ENCODE results near the gene LRP4.
A peak's percentile ranks its signal among the peaks of the same experiment; 100 is the strongest.

LRP4 gene

DNA sequence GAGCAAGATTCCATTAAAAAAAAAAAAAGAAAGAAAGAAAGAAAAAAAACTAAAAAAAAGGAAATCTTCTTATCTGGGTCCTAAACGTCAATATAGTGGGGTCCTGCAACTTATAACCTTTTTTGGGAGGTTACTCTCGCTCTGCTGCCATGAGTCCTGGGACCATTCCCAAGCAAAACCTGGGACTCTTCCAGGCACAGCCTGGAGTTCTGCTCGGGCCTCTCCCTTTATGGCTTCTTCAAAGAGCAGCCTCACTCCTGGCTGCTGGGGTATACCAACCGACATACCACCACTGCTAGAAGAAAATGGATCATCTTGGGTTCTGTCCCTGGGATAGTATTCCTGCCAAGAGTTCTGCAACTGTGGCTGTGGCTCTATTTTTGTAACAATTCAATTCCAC is 58.1 kb downstream of the LRP4 start:
- H3K27me3 ChIP-seq (ENCODE audit: control insufficient read depth, insufficient read depth, low read length) = no peaks in the 10 kb centered on the region
- no peak overlapping the region for H3K9ac ChIP-seq (ENCODE audit: low read depth, low read length)
- no peaks in the 10 kb centered on the region for H3K9me3 ChIP-seq (replicated peaks; ENCODE audit: low read length)
- H3K4me3 ChIP-seq (ENCODE audit: low read length) = no peak overlapping the region
- no peaks in the 10 kb centered on the region for H3K36me3 ChIP-seq (ENCODE audit: insufficient read depth, low read length)
- peaks cover 3% of the 10 kb centered on the region for H3K4me1 ChIP-seq (ENCODE audit: control insufficient read depth, insufficient read depth, low read length)
- H3K4me2 ChIP-seq (ENCODE audit: low read length) = no peak overlapping the region

- Histone ChIP-seq H3K36me3 (ENCODE audit: insufficient read depth, low read length) (no peaks in the 10 kb centered on the region), H3K4me3 (ENCODE audit: low read length) (no peak overlapping the region)
Measured at GRCh38 chr11:46858920-46859546, 59.3 kb downstream of the LRP4 start.

DNA sequence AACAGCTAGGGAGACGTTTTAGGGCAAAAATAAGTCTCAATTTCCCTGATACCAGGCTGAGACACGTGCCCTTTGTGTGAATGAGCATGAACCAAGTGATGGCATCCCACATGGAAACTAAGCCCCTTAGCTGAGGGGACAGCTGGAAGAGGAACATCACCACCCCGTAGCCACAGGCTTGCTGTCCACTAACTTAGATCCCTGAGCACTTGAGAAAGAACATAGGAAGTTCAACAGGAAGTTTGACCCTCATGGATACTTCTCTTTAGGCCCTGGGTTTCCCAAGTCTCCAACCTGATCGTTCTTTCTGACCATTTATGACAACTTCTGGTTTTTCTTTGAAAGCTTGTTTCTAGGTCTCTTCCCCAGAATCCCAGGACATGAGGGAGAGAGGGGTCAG is 60.7 kb downstream of the LRP4 start:
- no peak overlapping the region for H3K4me3 ChIP-seq (ENCODE audit: low read length)
- no peak overlapping the region for H3K4me2 ChIP-seq (ENCODE audit: low read length)
- no peak overlapping the region for H3K9ac ChIP-seq (ENCODE audit: low read depth, low read length)
- no peaks in the 10 kb centered on the region for H3K36me3 ChIP-seq (ENCODE audit: insufficient read depth, low read length)
- no peaks in the 10 kb centered on the region for H3K27me3 ChIP-seq (ENCODE audit: control insufficient read depth, insufficient read depth, low read length)
- H3K9me3 ChIP-seq (replicated peaks; ENCODE audit: low read length) = no peaks in the 10 kb centered on the region
- H3K4me1 ChIP-seq (ENCODE audit: control insufficient read depth, insufficient read depth, low read length) = no peaks in the 10 kb centered on the region

More at GRCh38 chr11:46858920-46859546, 59.3 kb downstream of the LRP4 start:
- Histone ChIP-seq H3K4me1 (ENCODE audit: control insufficient read depth, insufficient read depth, low read length) (no peaks in the 10 kb centered on the region), H3K27me3 (ENCODE audit: control insufficient read depth, insufficient read depth, low read length) (no peaks in the 10 kb centered on the region), H3K9me3 (replicated peaks; ENCODE audit: low read length) (no peaks in the 10 kb centered on the region), H3K4me2 (ENCODE audit: low read length) (no peak overlapping the region), H3K9ac (ENCODE audit: low read depth, low read length) (no peak overlapping the region)

DNA sequence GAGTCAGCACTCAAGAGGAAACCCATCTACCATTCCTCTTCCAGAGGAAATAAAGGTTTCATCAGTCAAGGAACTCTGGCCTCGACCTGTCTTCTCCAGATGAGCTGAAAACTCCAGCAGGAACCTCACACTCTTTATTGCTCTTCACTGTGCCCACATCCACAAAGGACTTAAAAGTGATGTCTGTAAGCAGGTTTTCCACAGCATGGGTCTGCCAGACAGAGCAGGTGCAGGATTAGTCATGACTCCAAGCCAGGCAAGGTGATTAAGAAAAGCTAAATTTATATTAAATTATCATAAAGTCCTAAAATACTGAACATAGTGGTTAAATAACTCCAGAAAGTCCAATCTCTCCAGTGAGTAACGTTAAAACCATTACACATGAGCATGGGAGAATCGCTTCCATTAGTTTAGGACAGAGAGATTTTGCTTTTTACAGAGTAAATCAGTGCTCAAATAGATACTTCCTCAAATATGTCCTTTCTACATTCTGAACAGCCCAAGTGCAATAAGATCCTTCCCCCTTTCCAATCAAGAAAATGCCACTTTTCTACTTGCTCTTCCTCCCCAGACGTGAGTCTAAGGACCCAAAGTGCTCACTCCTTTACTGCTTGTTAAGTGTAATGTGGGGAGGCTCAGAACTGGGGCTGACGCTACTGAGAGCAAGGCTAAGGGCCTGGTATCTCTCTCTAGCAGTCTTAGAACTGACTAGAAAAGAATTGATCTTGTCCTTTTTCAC is 61.6 kb downstream of the LRP4 start:
- Histone ChIP-seq H3K4me1 (ENCODE audit: control insufficient read depth, insufficient read depth, low read length) (no peaks in the 10 kb centered on the region), H3K9ac (ENCODE audit: low read depth, low read length) (no peak overlapping the region), H3K4me2 (ENCODE audit: low read length) (no peak overlapping the region), H3K27me3 (ENCODE audit: control insufficient read depth, insufficient read depth, low read length) (no peaks in the 10 kb centered on the region), H3K36me3 (ENCODE audit: insufficient read depth, low read length) (no peaks in the 10 kb centered on the region), H3K9me3 (replicated peaks; ENCODE audit: low read length) (no peaks in the 10 kb centered on the region), H3K4me3 (ENCODE audit: low read length) (no peak overlapping the region)

GRCh38 chr11:46855863-46856262 is 62.5 kb downstream of the LRP4 start:
- Histone ChIP-seq H3K4me2 (ENCODE audit: low read length) (no peak overlapping the region), H3K4me1 (ENCODE audit: control insufficient read depth, insufficient read depth, low read length) (no peaks in the 10 kb centered on the region), H3K9me3 (replicated peaks; ENCODE audit: low read length) (no peaks in the 10 kb centered on the region), H3K27me3 (ENCODE audit: control insufficient read depth, insufficient read depth, low read length) (no peaks in the 10 kb centered on the region), H3K4me3 (ENCODE audit: low read length) (no peak overlapping the region), H3K36me3 (ENCODE audit: insufficient read depth, low read length) (no peaks in the 10 kb centered on the region), H3K9ac (ENCODE audit: low read depth, low read length) (no peak overlapping the region)

- Histone ChIP-seq H3K4me3 (ENCODE audit: low read length) (no peak overlapping the region), H3K4me1 (ENCODE audit: control insufficient read depth, insufficient read depth, low read length) (no peaks in the 10 kb centered on the region), H3K36me3 (ENCODE audit: insufficient read depth, low read length) (no peaks in the 10 kb centered on the region), H3K9me3 (replicated peaks; ENCODE audit: low read length) (no peaks in the 10 kb centered on the region), H3K4me2 (ENCODE audit: low read length) (no peak overlapping the region), H3K9ac (ENCODE audit: low read depth, low read length) (no peak overlapping the region), H3K27me3 (ENCODE audit: control insufficient read depth, insufficient read depth, low read length) (no peaks in the 10 kb centered on the region)
Measured at GRCh38 chr11:46855167-46855566, 63.2 kb downstream of the LRP4 start.

DNA sequence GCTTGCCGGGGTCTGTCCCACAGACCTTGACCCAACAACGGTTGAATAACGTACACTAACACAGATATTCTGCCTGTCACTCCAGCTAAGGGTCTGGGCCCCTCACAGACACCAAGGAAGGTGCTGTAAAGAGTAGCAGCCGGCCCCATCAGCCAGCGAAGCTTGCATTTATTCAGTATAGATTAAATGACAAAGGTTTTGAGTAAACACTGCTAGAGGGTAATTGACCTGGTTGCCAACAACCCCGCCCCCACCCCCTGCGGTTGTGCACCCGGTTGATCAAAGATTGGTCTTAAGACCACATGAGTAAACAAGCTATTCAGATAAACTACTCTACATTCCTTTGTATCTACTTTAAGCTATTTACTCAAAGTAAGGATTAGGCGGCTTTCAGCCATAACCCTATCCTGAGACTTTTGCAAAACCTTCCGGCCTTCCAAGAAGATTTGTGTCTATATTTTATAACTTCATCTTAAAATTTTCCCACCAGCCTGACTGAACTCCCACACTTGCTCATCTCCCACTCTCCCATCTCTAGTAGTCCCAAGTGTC is 67.4 kb downstream of the LRP4 start:
- no peaks in the 10 kb centered on the region for H3K27me3 ChIP-seq (ENCODE audit: control insufficient read depth, insufficient read depth, low read length)
- no peak overlapping the region for H3K4me2 ChIP-seq (ENCODE audit: low read length)
- no peaks in the 10 kb centered on the region for H3K9me3 ChIP-seq (replicated peaks; ENCODE audit: low read length)
- peaks cover 6% of the 10 kb centered on the region for H3K4me1 ChIP-seq (ENCODE audit: control insufficient read depth, insufficient read depth, low read length)
- no peak overlapping the region for H3K4me3 ChIP-seq (ENCODE audit: low read length)
- no peaks in the 10 kb centered on the region for H3K36me3 ChIP-seq (ENCODE audit: insufficient read depth, low read length)
- no peak overlapping the region for H3K9ac ChIP-seq (ENCODE audit: low read depth, low read length)

DNA sequence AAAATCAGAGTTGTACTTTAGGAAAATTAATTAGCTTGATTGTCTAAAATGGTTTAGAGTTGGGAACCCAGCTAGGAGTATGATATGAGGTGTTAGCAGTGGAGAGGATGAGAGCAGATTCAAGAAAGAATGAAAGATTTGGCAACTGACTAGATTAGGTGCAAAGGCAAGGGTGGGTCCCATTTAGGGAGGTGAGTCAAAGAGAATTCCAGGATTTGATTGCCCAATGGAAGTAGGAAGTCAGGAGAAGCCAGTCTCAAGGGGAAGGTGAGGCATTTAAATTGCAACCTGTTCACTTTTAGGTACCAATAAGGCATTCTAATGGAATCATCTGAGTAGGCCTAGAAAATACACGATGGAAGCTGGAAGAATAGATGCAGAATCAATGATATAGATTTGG is 68.7 kb downstream of the LRP4 start:
- peaks cover 6% of the 10 kb centered on the region for H3K4me1 ChIP-seq (ENCODE audit: control insufficient read depth, insufficient read depth, low read length)
- H3K9me3 ChIP-seq (replicated peaks; ENCODE audit: low read length) = no peaks in the 10 kb centered on the region

GRCh38 chr11:46846510-46846830 is 71.9 kb downstream of the LRP4 start:
- H3K4me1 ChIP-seq (ENCODE audit: control insufficient read depth, insufficient read depth, low read length) = peaks cover 6% of the 10 kb centered on the region
- peak overlapping the region; percentile 94 for H3K9ac ChIP-seq (ENCODE audit: low read depth, low read length)
- H3K4me2 ChIP-seq (ENCODE audit: low read length) = peak overlapping the region; percentile 84
- no peaks in the 10 kb centered on the region for H3K36me3 ChIP-seq (ENCODE audit: insufficient read depth, low read length)
- H3K4me3 ChIP-seq (ENCODE audit: low read length) = peak overlapping the region; percentile 74
- no peaks in the 10 kb centered on the region for H3K9me3 ChIP-seq (replicated peaks; ENCODE audit: low read length)
- H3K27me3 ChIP-seq (ENCODE audit: control insufficient read depth, insufficient read depth, low read length) = no peaks in the 10 kb centered on the region

More for the DNA sequence above, 68.7 kb downstream of the LRP4 start:
- no peaks in the 10 kb centered on the region for H3K27me3 ChIP-seq (ENCODE audit: control insufficient read depth, insufficient read depth, low read length)
- no peaks in the 10 kb centered on the region for H3K36me3 ChIP-seq (ENCODE audit: insufficient read depth, low read length)
- no peak overlapping the region for H3K4me2 ChIP-seq (ENCODE audit: low read length)
- H3K4me3 ChIP-seq (ENCODE audit: low read length) = no peak overlapping the region
- H3K9ac ChIP-seq (ENCODE audit: low read depth, low read length) = no peak overlapping the region

DNA sequence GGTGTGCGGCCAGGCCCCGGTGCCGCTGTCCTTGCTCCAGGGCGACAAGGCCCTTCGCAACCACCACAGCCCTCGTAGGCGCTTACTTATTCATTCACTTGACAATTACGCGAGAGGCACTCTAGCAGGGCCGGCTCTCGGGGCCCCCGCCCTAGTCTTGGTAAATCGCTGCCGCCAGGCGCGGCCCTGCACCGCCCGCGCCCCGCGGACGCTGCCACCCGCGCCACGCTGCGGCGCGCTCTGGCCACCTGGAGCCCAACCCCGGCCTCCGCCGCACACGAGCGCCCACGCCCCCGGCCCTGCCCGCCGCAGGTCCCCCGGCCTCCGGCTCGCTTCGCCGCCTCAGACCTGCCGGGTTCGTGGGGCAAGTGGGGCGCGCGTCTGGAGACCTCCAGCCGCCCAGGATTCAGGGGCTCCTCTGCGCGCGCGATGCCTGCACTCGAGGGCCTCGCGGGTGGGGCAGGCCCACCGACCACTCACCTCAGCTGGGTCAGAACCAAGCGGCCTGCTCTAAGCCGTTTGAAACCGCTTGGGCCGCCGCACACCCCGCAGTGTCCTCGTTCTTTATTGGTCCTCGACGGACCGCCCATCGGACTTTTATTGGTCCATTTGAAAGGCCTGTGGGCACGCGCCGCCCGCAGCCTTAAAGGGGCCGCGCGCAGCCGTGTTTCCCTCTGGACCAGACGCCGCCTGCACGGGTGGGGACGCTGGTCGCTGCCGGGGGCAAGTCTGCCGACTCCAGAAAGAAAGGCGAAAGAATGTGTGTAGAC is 72.4 kb downstream of the LRP4 start, which contains the start of gene CKAP5:
TSS of gene CKAP5 (minus strand) at position 541 of the 770 bp plus-strand sequence. CDS start 25,049 bp downstream, outside the sequence.
- peak within 1 kb of the TSS; percentile 74 for H3K4me3 ChIP-seq (ENCODE audit: low read length)
- H3K4me1 ChIP-seq (ENCODE audit: control insufficient read depth, insufficient read depth, low read length) = peaks cover 6% of the 10 kb centered on the region
- no peaks in the 10 kb centered on the region for H3K36me3 ChIP-seq (ENCODE audit: insufficient read depth, low read length)
- H3K9me3 ChIP-seq (replicated peaks; ENCODE audit: low read length) = no peaks in the 10 kb centered on the region
- no peaks in the 10 kb centered on the region for H3K27me3 ChIP-seq (ENCODE audit: control insufficient read depth, insufficient read depth, low read length)
- peak within 1 kb of the TSS; percentile 94 for H3K9ac ChIP-seq (ENCODE audit: low read depth, low read length)
- peak within 1 kb of the TSS; percentile 84 for H3K4me2 ChIP-seq (ENCODE audit: low read length)

- peak overlapping the region; percentile 94 for H3K9ac ChIP-seq (ENCODE audit: low read depth, low read length)
- H3K36me3 ChIP-seq (ENCODE audit: insufficient read depth, low read length) = no peaks in the 10 kb centered on the region
- no peaks in the 10 kb centered on the region for H3K27me3 ChIP-seq (ENCODE audit: control insufficient read depth, insufficient read depth, low read length)
- H3K4me2 ChIP-seq (ENCODE audit: low read length) = peak overlapping the region; percentile 84
- no peaks in the 10 kb centered on the region for H3K9me3 ChIP-seq (replicated peaks; ENCODE audit: low read length)
- H3K4me1 ChIP-seq (ENCODE audit: control insufficient read depth, insufficient read depth, low read length) = peaks cover 6% of the 10 kb centered on the region
- peak overlapping the region; percentile 74 for H3K4me3 ChIP-seq (ENCODE audit: low read length)
Measured at GRCh38 chr11:46845440-46845739, 73.0 kb downstream of the LRP4 start.
